GM12878 (cell line): Measurements from ENCODE around the gene SBDS. TPM values are rescaled to one million over a fixed set of nuclear protein-coding genes. Genes with fewer than 3 reads are reported as not detected.

Experiments used
- polyA plus RNA-seq, 11 experiments: library from polyadenylated mRNA; depleted of rRNA in 4 of 11; unstranded in 6 of 11; stranded (reverse) in 5 of 11; fragments of >200 nt; fragmentation: Nextera tagmentation in 4 of 11; fragmentation: Illumina TruSeq in 1 of 11; extraction: Ambion mirVana in 4 of 11; extraction: Trizol in 1 of 11; gene quantifications; 1 replicate in 1 of 11; 2 replicates in 10 of 11; pipeline versions ENCODE4 v1.2.1 to v1.2.3, GENCODE V29; 2011 to 2016; ENCODE audit warnings: inconsistent platforms in 2 of 11, missing spikeins in 2 of 11, low read depth in 1 of 11
- small RNA-seq: library from RNA; depleted of rRNA; stranded (forward); fragments of <200 nt; gene quantifications from one replicate; pipeline ENCODE3, GENCODE V24; 2014
- total RNA-seq, 4 experiments: library from RNA; depleted of rRNA in 3 of 4; stranded (reverse); fragments of >200 nt in 3 of 4; fragmentation: Illumina TruSeq in 1 of 4; extraction: Trizol in 1 of 4; gene quantifications; 2 replicates each; pipeline versions ENCODE4 v1.2.1 to v1.2.3, GENCODE V29; 2013 to 2021

SBDS gene
- total and polyA plus RNA-seq, 10 of the 15 experiments (the other 5 are each of a cell fraction or from before 2014, with no cell fraction given) = 22.4 to 63.0 (median 32.8) TPM

Small RNA genes within 50 kb of the gene (small RNA-seq; reads per million reads assigned to genes)
- gene RN7SL43P = not detected

Other genes with a start within 250 kb of the SBDS start
- gene TMEM248, start 74.4 kb downstream of the SBDS start, total RNA-seq (2014; rRNA removed) = 60.8 and 63.7 TPM in 2 replicates
- 43.5 and 45.3 TPM in 2 replicates for gene TMEM248, start 74.4 kb downstream of the SBDS start, total RNA-seq (2014; rRNA removed; fragmentation: Illumina TruSeq; extraction: Trizol)
- gene TMEM248, start 74.4 kb downstream of the SBDS start, total RNA-seq (2021) = 70.0 and 74.3 TPM in 2 replicates
- gene TMEM248, start 74.4 kb downstream of the SBDS start, polyA plus RNA-seq (2011; rRNA removed) = 49.8 and 93.5 TPM in 2 replicates
- gene TMEM248, start 74.4 kb downstream of the SBDS start, polyA plus RNA-seq (2014; fragmentation: Illumina TruSeq; extraction: Trizol) = 39.0 and 81.5 TPM in 2 replicates
- 10 to 100 TPM in 1 of 2 experiments, 1 to 10 TPM in 1; 6.3 to 10.5 TPM for gene TMEM248, start 74.4 kb downstream of the SBDS start, polyA plus RNA-seq (2014; fragmentation: Nextera tagmentation; extraction: Ambion mirVana)
- 58.4 and 69.0 TPM in 2 replicates for gene TMEM248, start 74.4 kb downstream of the SBDS start, polyA plus RNA-seq (2014; rRNA removed)
- gene TMEM248, start 74.4 kb downstream of the SBDS start, polyA plus RNA-seq (2016; fragmentation: Nextera tagmentation; extraction: Ambion mirVana) = 10 to 100 TPM; 17.4 to 84.9 TPM
- gene TYW1, start 1.2 kb upstream of the SBDS start, total RNA-seq (2014; rRNA removed) = 18.2 and 19.6 TPM in 2 replicates
- gene TYW1, start 1.2 kb upstream of the SBDS start, total RNA-seq (2014; rRNA removed; fragmentation: Illumina TruSeq; extraction: Trizol) = 20.9 and 23.7 TPM in 2 replicates
- 18.7 and 18.9 TPM in 2 replicates for gene TYW1, start 1.2 kb upstream of the SBDS start, total RNA-seq (2021)
- gene TYW1, start 1.2 kb upstream of the SBDS start, polyA plus RNA-seq (2011; rRNA removed) = 16.9 and 19.3 TPM in 2 replicates
- 21.6 and 21.9 TPM in 2 replicates for gene TYW1, start 1.2 kb upstream of the SBDS start, polyA plus RNA-seq (2014; fragmentation: Illumina TruSeq; extraction: Trizol)
- gene TYW1, start 1.2 kb upstream of the SBDS start, polyA plus RNA-seq (2014; fragmentation: Nextera tagmentation; extraction: Ambion mirVana) = 10 to 100 TPM; 11.3 to 17.4 TPM
- 13.7 and 15.3 TPM in 2 replicates for gene TYW1, start 1.2 kb upstream of the SBDS start, polyA plus RNA-seq (2014; rRNA removed)
- gene TYW1, start 1.2 kb upstream of the SBDS start, polyA plus RNA-seq (2016; fragmentation: Nextera tagmentation; extraction: Ambion mirVana) = 10 to 100 TPM; 26.5 to 29.0 TPM